ENCODE results near the gene TCTN3.
"Not testable (repeated sequence)": the region's sequence is repeated elsewhere in the genome, so short reads cannot be mapped to it uniquely, and the experiment has no call there.

The TCTN3 gene

GRCh38 chr10:95620415-95620814, 73.3 kb downstream of the TCTN3 start:
- DNase-seq: not testable (repeated sequence)

- no peak for DNase-seq
These were observed 75.6 kb downstream of the TCTN3 start for GRCh38 chr10:95618101-95618500.

- no peak for DNase-seq
These were observed 77.3 kb downstream of the TCTN3 start for GRCh38 chr10:95616446-95616845.
